Activated B cell treated with CpG ODN at 0.5 μM for 24 hours (primary cell): ENCODE data around the gene TAF4. TPM values are rescaled to one million over a fixed set of nuclear protein-coding genes. Genes with fewer than 3 reads are reported as not detected.

Source experiments
- ATAC-seq: fragments of 200-7000 bp; cut with Tn5 transposase; one replicate; pipeline ENCODE4 v1.10.0; 2021; ENCODE audit warnings: low read depth, mild to moderate bottlenecking, moderate library complexity
- CTCF ChIA-PET: fragments of 350-600 bp; sonication (Branson Sonifier 250); formaldehyde crosslinking; loops from one replicate; lab custom pipeline; 2021; ENCODE audit warnings: antibody characterized with exemption; lab: Charles Lee
- POLR2A ChIA-PET: fragments of 350-600 bp; sonication (Branson Sonifier 250); formaldehyde crosslinking; loops from one replicate; lab custom pipeline; 2021; ENCODE audit warnings: antibody characterized with exemption; lab: Charles Lee
- DNase-seq: peaks from one replicate; pipeline ENCODE4 v3.0.0; 2022
- H3K27ac Mint-ChIP-seq: one replicate; pipeline ENCODE4 v1.8.0; 2020; ENCODE audit warnings: mixed read lengths
- H3K27me3 Mint-ChIP-seq: one replicate; pipeline ENCODE4 v1.8.0; 2021; ENCODE audit warnings: mixed read lengths
- H3K36me3 Mint-ChIP-seq: one replicate; pipeline ENCODE4 v1.8.0; 2021; ENCODE audit warnings: low read depth, mixed read lengths
- H3K4me1 Mint-ChIP-seq: one replicate; pipeline ENCODE4 v1.8.0; 2021; ENCODE audit warnings: mixed read lengths
- H3K4me3 Mint-ChIP-seq: one replicate; pipeline ENCODE4 v1.8.0; 2020; ENCODE audit warnings: mild to moderate bottlenecking, mixed read lengths
- H3K9me3 Mint-ChIP-seq: one replicate; pipeline ENCODE4 v1.8.0; 2020; ENCODE audit warnings: mixed read lengths
- CTCF ChIP-seq: fragments of 200-600 bp; IDR thresholded peaks from one replicate; pipeline ENCODE4 v1.8.0; 2022; ENCODE audit warnings: antibody characterized with exemption, mild to moderate bottlenecking
- intact Hi-C: fragments of 100-400 bp; cut with micrococcal nuclease; formaldehyde crosslinking; loops from one replicate; pipeline ENCODE4 v1.15.1; 2024
- total RNA-seq: library from RNA; stranded (reverse); gene quantifications from 2 replicates; pipeline ENCODE4 v1.2.3, GENCODE V29; 2022

The TAF4 gene
- total RNA-seq, 1 donor from 2014 or later: 26.9 TPM

- H3K4me3 Mint-ChIP-seq: no peak overlapping the region
- CTCF ChIA-PET: no interaction called here
Measured at GRCh38 chr20:62096421-62097380, 31.0 kb upstream of the TAF4 start.

DNA sequence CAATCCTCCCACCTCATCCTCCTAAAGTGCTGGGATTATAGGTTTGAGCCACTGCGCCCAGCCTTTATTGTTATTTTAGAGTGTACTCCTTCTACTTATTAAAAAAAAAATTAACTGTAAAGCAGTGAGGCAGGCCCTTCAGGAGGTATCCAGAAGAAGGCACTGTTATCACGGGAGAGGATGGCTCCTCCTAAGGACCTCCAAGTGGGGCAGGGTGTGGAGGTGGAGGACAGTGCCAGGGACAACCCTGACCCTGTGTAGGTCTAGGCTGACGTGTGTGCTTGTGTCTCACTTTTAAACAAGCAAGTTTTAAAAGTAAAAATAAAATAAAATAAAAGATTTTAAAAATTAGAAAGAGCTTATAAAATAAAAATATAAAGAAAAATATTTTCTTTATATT lies 23.7 kb upstream of the TAF4 start:
- Mint-ChIP-seq H3K27me3 (peaks cover 13% of the 10 kb centered on the region), H3K36me3 (no peaks in the 10 kb centered on the region), H3K9me3 (no peaks in the 10 kb centered on the region), H3K4me3 (no peak overlapping the region), H3K27ac (no peak overlapping the region), H3K4me1 (no peaks in the 10 kb centered on the region)
- POLR2A ChIA-PET: no interaction called here
- TF ChIP-seq CTCF: no peak
- CTCF ChIA-PET: no interaction called here
- ATAC-seq (no peak), DNase-seq (no peak)
- intact Hi-C loops: no loop called here

More at GRCh38 chr20:62096421-62097380, 31.0 kb upstream of the TAF4 start:
- Mint-ChIP-seq H3K4me1 (no peaks in the 10 kb centered on the region), H3K27me3 (peaks cover 21% of the 10 kb centered on the region), H3K9me3 (peaks cover 12% of the 10 kb centered on the region), H3K36me3 (peaks cover 3% of the 10 kb centered on the region), H3K27ac (no peak overlapping the region)
- intact Hi-C loops: no loop called here
- DNase-seq (no peak), ATAC-seq (no peak)
- no peak for TF ChIP-seq CTCF
- POLR2A ChIA-PET: no interaction called here

DNA sequence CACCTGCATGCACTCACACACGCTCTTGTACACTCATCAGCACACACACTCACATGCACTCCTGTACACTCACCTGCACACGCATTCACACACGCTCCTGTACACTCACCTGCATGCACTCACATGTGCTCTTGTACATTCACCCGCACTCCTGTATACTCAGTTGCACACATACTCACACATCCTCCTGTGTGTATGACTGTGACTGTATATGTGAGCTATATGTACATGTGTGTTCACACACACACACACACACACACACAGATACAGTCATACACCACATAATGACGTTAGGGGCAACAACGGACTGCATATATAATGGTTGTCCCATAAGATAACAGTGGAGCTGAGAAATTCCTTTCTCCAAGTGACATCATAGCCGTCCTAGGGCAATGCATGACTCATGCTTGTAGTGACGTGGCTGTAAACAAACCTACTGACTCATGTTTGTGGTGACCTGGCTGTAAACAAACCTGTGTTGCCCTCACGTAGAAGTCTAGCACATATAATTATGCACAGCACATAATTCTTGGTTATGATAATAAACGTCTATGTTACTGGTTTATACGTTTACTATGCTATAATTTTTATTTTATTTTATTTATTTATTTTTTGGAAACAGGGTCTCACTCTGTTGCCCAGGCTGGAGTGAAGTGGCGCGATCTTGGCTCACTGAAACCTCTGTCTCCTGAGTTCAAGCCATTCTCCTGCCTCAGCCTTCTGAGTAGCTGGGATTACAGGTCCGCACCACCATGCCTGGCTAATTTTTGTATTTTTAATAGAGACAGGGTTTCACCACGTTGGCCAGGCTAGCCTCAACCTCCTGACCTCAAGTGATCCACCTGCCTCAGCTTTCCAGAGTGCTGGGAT lies 22.8 kb upstream of the TAF4 start:
- Mint-ChIP-seq H3K4me3 (no peak overlapping the region), H3K4me1 (no peaks in the 10 kb centered on the region), H3K9me3 (no peaks in the 10 kb centered on the region), H3K27ac (no peak overlapping the region), H3K27me3 (peaks cover 13% of the 10 kb centered on the region), H3K36me3 (no peaks in the 10 kb centered on the region)
- POLR2A ChIA-PET: no interaction called here
- intact Hi-C loops: no loop called here
- CTCF ChIA-PET: no interaction called here
- DNase-seq (no peak), ATAC-seq (no peak)
- TF ChIP-seq CTCF: no peak

DNA sequence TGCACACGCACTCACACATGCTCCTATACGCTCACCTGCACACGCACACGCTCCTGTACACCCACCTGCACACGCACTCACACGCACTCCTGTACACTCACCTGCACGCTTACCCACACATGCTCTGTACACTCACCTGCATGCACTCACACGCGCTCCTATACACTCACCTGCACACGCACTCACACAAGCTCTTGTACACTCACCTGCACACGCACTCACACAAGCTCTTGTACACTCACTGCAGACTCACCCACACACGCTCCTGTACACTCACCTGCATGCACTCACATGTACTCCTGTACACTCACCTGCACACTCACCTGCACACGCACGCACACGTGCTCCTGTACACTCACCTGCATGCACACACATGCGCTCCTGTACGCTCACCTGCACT lies 22.0 kb upstream of the TAF4 start:
- no peaks in the 10 kb centered on the region for H3K4me1 Mint-ChIP-seq
- no peak overlapping the region for H3K27ac Mint-ChIP-seq
- ATAC-seq (no peak), DNase-seq (no peak)
- ChIA-PET POLR2A (no interaction called here), CTCF (no interaction called here)
- H3K36me3 Mint-ChIP-seq: no peaks in the 10 kb centered on the region
- no peak overlapping the region for H3K4me3 Mint-ChIP-seq
- no peak for TF ChIP-seq CTCF
- H3K9me3 Mint-ChIP-seq: no peaks in the 10 kb centered on the region
- H3K27me3 Mint-ChIP-seq: peaks cover 12% of the 10 kb centered on the region
- intact Hi-C loops: no loop called here

- Mint-ChIP-seq H3K27ac (no peak overlapping the region), H3K27me3 (peaks cover 10% of the 10 kb centered on the region), H3K4me3 (no peak overlapping the region), H3K4me1 (no peaks in the 10 kb centered on the region), H3K9me3 (no peaks in the 10 kb centered on the region), H3K36me3 (no peaks in the 10 kb centered on the region)
- no peak for TF ChIP-seq CTCF
- ATAC-seq (no peak), DNase-seq (no peak)
- ChIA-PET POLR2A (no interaction called here), CTCF (no interaction called here)
- intact Hi-C loops: no loop called here
Measured at GRCh38 chr20:62087227-62087626, 21.5 kb upstream of the TAF4 start.
